ENCODE data around the gene MYO9B. TPM values are rescaled to one million over a fixed set of nuclear protein-coding genes. Genes with fewer than 3 reads are reported as not detected.

Gene MYO9B
- total and polyA plus RNA-seq, 8 donors, result 56.5 to 149 (median 66.0) TPM

DNA sequence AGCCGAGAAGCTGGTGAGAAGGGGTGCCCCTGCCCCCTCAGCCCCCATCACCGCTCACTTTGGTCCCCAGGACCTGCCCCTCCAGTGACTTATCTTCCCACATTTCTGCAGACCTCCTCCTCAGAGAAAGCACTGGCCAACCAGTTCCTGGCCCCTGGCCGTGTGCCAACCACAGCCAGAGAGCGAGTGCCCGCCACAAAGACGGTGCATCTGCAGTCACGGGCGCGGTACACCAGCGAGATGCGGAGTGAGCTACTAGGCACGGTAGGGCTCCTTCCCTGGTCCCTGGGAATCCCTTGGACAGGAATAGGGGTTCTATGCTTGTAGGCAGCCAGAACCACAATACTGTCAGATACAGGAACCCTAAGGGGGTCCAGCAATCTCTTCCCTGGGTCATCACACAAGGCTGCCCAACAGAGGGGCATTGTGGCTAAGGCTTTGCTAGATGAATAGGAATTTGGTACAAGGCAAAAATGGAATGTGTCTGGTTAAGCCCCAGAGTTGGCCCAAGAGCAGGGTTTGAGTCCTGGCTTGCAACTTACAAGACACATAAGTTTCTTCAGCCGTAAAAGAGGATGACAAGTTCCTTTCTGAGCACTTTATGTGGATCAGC is 140.6 kb downstream of the MYO9B start:
- H3K36me3 ChIP-seq, result peaks cover 0 to 56% of the 10 kb centered on the region in 2 donors

DNA sequence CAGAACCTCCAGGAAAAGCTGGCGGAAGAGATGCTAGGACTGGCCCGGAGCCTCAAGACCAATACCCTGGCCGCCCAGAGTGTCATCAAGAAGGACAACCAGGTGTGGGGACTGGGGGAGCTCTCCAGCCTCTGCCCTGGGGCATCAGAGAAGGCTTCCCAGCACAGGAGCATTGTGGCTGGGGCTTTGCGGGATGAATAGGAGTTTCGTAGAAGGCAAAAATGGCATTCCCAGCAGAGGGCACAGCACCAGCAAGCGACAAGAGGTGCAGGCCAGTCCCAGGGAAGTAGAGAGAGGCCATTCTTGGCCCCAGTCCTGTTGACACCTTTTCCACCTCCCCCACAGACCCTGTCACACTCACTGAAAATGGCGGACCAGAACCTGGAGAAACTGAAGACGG is 143.7 kb downstream of the MYO9B start:
- no peak for ATAC-seq
- peaks cover 13 to 27% of the 10 kb centered on the region in 2 donors for H3K4me1 ChIP-seq
- H3K27me3 ChIP-seq, result no peaks in the 10 kb centered on the region
- intact Hi-C loops (cut with DNase I), result no loop called here
- H3K9me3 ChIP-seq, result no peaks in the 10 kb centered on the region
- DNase-seq, result no peak
- TF ChIP-seq, protein P1, sequence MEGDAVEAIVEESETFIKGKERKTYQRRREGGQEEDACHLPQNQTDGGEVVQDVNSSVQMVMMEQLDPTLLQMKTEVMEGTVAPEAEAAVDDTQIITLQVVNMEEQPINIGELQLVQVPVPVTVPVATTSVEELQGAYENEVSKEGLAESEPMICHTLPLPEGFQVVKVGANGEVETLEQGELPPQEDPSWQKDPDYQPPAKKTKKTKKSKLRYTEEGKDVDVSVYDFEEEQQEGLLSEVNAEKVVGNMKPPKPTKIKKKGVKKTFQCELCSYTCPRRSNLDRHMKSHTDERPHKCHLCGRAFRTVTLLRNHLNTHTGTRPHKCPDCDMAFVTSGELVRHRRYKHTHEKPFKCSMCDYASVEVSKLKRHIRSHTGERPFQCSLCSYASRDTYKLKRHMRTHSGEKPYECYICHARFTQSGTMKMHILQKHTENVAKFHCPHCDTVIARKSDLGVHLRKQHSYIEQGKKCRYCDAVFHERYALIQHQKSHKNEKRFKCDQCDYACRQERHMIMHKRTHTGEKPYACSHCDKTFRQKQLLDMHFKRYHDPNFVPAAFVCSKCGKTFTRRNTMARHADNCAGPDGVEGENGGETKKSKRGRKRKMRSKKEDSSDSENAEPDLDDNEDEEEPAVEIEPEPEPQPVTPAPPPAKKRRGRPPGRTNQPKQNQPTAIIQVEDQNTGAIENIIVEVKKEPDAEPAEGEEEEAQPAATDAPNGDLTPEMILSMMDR (IDR thresholded peaks at IDR 0.05), result no peak
- no peak overlapping the region for H3K4me3 ChIP-seq
- H3K36me3 ChIP-seq, result peaks cover 0 to 32% of the 10 kb centered on the region in 2 donors
- no peak overlapping the region for H3K27ac ChIP-seq

More for the DNA sequence above, 140.6 kb downstream of the MYO9B start:
- intact Hi-C loops (cut with DNase I), result no loop called here
- Histone ChIP-seq H3K4me3 (peak overlapping the region; percentile 61 to 79), H3K9me3 (no peaks in the 10 kb centered on the region), H3K27ac (peak overlapping the region; percentile 86 to 96), H3K27me3 (no peaks in the 10 kb centered on the region), H3K4me1 (peaks cover 13 to 23% of the 10 kb centered on the region in 2 donors)
- peak in 1 of 4 donors; percentile 75 for DNase-seq
- TF ChIP-seq, protein P1 (IDR thresholded peaks at IDR 0.05), result no peak
- ATAC-seq, result no peak

GRCh38 chr19:17220207-17220758 is 144.7 kb downstream of the MYO9B start:
- intact Hi-C loops (cut with DNase I), result no loop called here
- no peak for ATAC-seq
- Histone ChIP-seq H3K27ac (no peak overlapping the region), H3K27me3 (no peaks in the 10 kb centered on the region), H3K36me3 (peaks cover 0 to 32% of the 10 kb centered on the region in 2 donors), H3K4me1 (peaks cover 8 to 22% of the 10 kb centered on the region in 2 donors), H3K9me3 (no peaks in the 10 kb centered on the region), H3K4me3 (no peak overlapping the region)
- TF ChIP-seq, protein P1 (IDR thresholded peaks at IDR 0.05), result no peak
- no peak for DNase-seq

- TF ChIP-seq, protein P1 (IDR thresholded peaks at IDR 0.05), result no peak
- no peak for DNase-seq
- Histone ChIP-seq H3K27me3 (no peaks in the 10 kb centered on the region), H3K4me1 (peaks cover 9 to 31% of the 10 kb centered on the region in 2 donors), H3K4me3 (no peak overlapping the region), H3K36me3 (peaks cover 0 to 17% of the 10 kb centered on the region in 2 donors), H3K9me3 (no peaks in the 10 kb centered on the region), H3K27ac (no peak overlapping the region)
- ATAC-seq, result no peak
- intact Hi-C loops (cut with DNase I), result no loop called here
Measured at GRCh38 chr19:17225053-17225452, 149.5 kb downstream of the MYO9B start.
